Neural cell (in vitro differentiated cells): Measurements from ENCODE around the gene ZNF770. TPM values are rescaled to one million over a fixed set of nuclear protein-coding genes. Genes with fewer than 3 reads are reported as not detected.
A peak's percentile ranks its signal among the peaks of the same experiment; 100 is the strongest.
"Not testable (repeated sequence)": the region's sequence is repeated elsewhere in the genome, so short reads cannot be mapped to it uniquely, and the experiment has no call there.

Source experiments
- H2AFZ ChIP-seq: fragments of 200-600, 300-800 bp; sonication (generic), shearing (Covaris generic); 2 replicates; pipeline ENCODE4 v1.6.0; 2014; ENCODE audit warnings: low read depth, mild to moderate bottlenecking, antibody characterized with exemption, low read length, moderate library complexity
- H3F3A ChIP-seq: fragments of 200-600 bp; shearing (Covaris generic); 2 replicates; pipeline ENCODE4 v1.6.1; 2016; ENCODE audit warnings: mild to moderate bottlenecking, moderate library complexity, mixed read lengths, antibody characterized with exemption, low read length; ENCODE audit not compliant: insufficient read depth, poor library complexity, severe bottlenecking
- H3K27ac ChIP-seq: fragments of 200-600, 300-800 bp; sonication (generic), shearing (Covaris generic); 2 replicates; pipeline ENCODE4 v1.5.1; 2014; ENCODE audit warnings: mild to moderate bottlenecking, low read length, moderate library complexity
- H3K27me3 ChIP-seq: fragments of 300-800, 200-600 bp; sonication (generic), shearing (Covaris generic); 2 replicates; pipeline ENCODE4 v1.6.0; 2014; ENCODE audit warnings: mild to moderate bottlenecking, low read depth, low read length, moderate library complexity; ENCODE audit not compliant: insufficient read depth
- H3K36me3 ChIP-seq: fragments of 300-800, 200-600 bp; sonication (generic), shearing (Covaris generic); 2 replicates; pipeline ENCODE4 v1.5.1; 2014; ENCODE audit warnings: mild to moderate bottlenecking, antibody characterized with exemption, low read length, moderate library complexity; ENCODE audit not compliant: insufficient read depth
- H3K4me2 ChIP-seq: fragments of 300-800, 200-600 bp; sonication (generic), shearing (Covaris generic); 2 replicates; pipeline ENCODE4 v1.6.0; 2014; ENCODE audit warnings: mild to moderate bottlenecking, low read length
- H3K4me3 ChIP-seq: fragments of 300-800, 200-600 bp; sonication (generic), shearing (Covaris generic); 2 replicates; pipeline ENCODE4 v1.5.1; 2014; ENCODE audit warnings: mild to moderate bottlenecking, low read length, moderate library complexity
- H3K79me2 ChIP-seq: fragments of 200-600 bp; shearing (Covaris generic); replicated peaks from 2 replicates; pipeline ENCODE4 v1.6.0; 2014; ENCODE audit warnings: mild to moderate bottlenecking, low read length, moderate library complexity; ENCODE audit not compliant: insufficient read depth
- H3K9ac ChIP-seq: fragments of 300-800, 200-600 bp; sonication (generic), shearing (Covaris generic); 2 replicates; pipeline ENCODE4 v1.6.1; 2016; ENCODE audit warnings: mild to moderate bottlenecking, low read length, mixed read lengths
- H3K9me2 ChIP-seq: fragments of 200-600 bp; shearing (Covaris generic); 2 replicates; pipeline ENCODE4 v1.6.1; 2016; ENCODE audit warnings: mild to moderate bottlenecking, low read length, mixed read lengths; ENCODE audit not compliant: insufficient read depth
- H3K9me3 ChIP-seq: fragments of 200-600, 300-800 bp; sonication (generic), shearing (Covaris generic); 2 replicates; pipeline ENCODE4 v1.6.1; 2016; ENCODE audit warnings: mild to moderate bottlenecking, mixed run types, low read length, moderate library complexity, mixed read lengths
- H4K20me1 ChIP-seq: fragments of 200-600 bp; shearing (Covaris generic); 2 replicates; pipeline ENCODE4 v1.6.1; 2016; ENCODE audit warnings: mild to moderate bottlenecking, mixed run types; ENCODE audit not compliant: insufficient read depth
- CTCF ChIP-seq: fragments of 450-650 bp; IDR thresholded peaks from 2 replicates; pipeline ENCODE4 v1.5.1; 2014; ENCODE audit warnings: antibody characterized with exemption, mild to moderate bottlenecking, moderate library complexity; ENCODE audit not compliant: poor library complexity, severe bottlenecking
- EP300 ChIP-seq: fragments of 450-650 bp; conservative IDR thresholded peaks from 2 replicates; pipeline ENCODE4 v1.6.1; 2014; ENCODE audit warnings: antibody characterized with exemption, mild to moderate bottlenecking, moderate library complexity; ENCODE audit not compliant: poor library complexity, severe bottlenecking
- EZH2 ChIP-seq: fragments of 200-600, 300-800 bp; shearing (Covaris generic), sonication (generic); IDR thresholded peaks from 2 replicates; pipeline ENCODE4 v1.6.1; 2014; ENCODE audit warnings: antibody characterized with exemption, low read length, borderline replicate concordance, mild to moderate bottlenecking; ENCODE audit not compliant: insufficient read depth, poor library complexity, severe bottlenecking
- POLR2AphosphoS5 ChIP-seq: IDR thresholded peaks from 2 replicates; pipeline ENCODE4 v1.6.1; 2012
- RAD21 ChIP-seq: fragments of 450-650 bp; conservative IDR thresholded peaks from 2 replicates; pipeline ENCODE4 v1.6.1; 2014; ENCODE audit warnings: antibody characterized with exemption, mild to moderate bottlenecking, moderate library complexity
- SMC3 ChIP-seq: fragments of 450-650 bp; conservative IDR thresholded peaks from 2 replicates; pipeline ENCODE4 v1.6.1; 2014; ENCODE audit warnings: antibody characterized with exemption, mild to moderate bottlenecking, moderate library complexity; ENCODE audit not compliant: poor library complexity
- TAF1 ChIP-seq: IDR thresholded peaks from 2 replicates; pipeline ENCODE4 v1.6.1; 2012; ENCODE audit warnings: low read depth
- polyA plus RNA-seq: library from polyadenylated mRNA; depleted of rRNA; stranded (reverse); fragments of >200 nt; gene quantifications from 2 replicates; pipeline ENCODE4 v1.2.3, GENCODE V29; 2014
- TF ChIP-seq, protein P1 (sequence below): IDR thresholded peaks from 2 replicates; pipeline ENCODE4 v1.6.1; 2012; ENCODE audit warnings: borderline replicate concordance

Gene ZNF770
- polyA plus RNA-seq, 1 donor from 2014 or later = 18.9 TPM

- TF ChIP-seq POLR2AphosphoS5 (no peak), RAD21 (no peak), EZH2 (no peak), SMC3 (no peak), CTCF (no peak), EP300 (no peak), TAF1 (no peak)
- TF ChIP-seq, protein P1, sequence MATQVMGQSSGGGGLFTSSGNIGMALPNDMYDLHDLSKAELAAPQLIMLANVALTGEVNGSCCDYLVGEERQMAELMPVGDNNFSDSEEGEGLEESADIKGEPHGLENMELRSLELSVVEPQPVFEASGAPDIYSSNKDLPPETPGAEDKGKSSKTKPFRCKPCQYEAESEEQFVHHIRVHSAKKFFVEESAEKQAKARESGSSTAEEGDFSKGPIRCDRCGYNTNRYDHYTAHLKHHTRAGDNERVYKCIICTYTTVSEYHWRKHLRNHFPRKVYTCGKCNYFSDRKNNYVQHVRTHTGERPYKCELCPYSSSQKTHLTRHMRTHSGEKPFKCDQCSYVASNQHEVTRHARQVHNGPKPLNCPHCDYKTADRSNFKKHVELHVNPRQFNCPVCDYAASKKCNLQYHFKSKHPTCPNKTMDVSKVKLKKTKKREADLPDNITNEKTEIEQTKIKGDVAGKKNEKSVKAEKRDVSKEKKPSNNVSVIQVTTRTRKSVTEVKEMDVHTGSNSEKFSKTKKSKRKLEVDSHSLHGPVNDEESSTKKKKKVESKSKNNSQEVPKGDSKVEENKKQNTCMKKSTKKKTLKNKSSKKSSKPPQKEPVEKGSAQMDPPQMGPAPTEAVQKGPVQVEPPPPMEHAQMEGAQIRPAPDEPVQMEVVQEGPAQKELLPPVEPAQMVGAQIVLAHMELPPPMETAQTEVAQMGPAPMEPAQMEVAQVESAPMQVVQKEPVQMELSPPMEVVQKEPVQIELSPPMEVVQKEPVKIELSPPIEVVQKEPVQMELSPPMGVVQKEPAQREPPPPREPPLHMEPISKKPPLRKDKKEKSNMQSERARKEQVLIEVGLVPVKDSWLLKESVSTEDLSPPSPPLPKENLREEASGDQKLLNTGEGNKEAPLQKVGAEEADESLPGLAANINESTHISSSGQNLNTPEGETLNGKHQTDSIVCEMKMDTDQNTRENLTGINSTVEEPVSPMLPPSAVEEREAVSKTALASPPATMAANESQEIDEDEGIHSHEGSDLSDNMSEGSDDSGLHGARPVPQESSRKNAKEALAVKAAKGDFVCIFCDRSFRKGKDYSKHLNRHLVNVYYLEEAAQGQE = no peak
- H3K27ac ChIP-seq = no peak overlapping the region
Observed at GRCh38 chr15:34973512-34973911, 14.6 kb downstream of the ZNF770 start.

GRCh38 chr15:34970098-34970643 lies 17.9 kb downstream of the ZNF770 start:
- not testable (repeated sequence) for H3F3A ChIP-seq, H3K27ac ChIP-seq, H3K27me3 ChIP-seq, H3K36me3 ChIP-seq, H3K9me3 ChIP-seq, H3K9ac ChIP-seq, H2AFZ ChIP-seq, H4K20me1 ChIP-seq, H3K4me2 ChIP-seq, H3K9me2 ChIP-seq
- Histone ChIP-seq H3K79me2 (peaks cover 38% of the 10 kb centered on the region), H3K4me3 (peak overlapping the region; percentile 92)

More at GRCh38 chr15:34973512-34973911, 14.6 kb downstream of the ZNF770 start:
- no peak overlapping the region for H3K9ac ChIP-seq
- H3K4me2 ChIP-seq = no peak overlapping the region
- H4K20me1 ChIP-seq = no peaks in the 10 kb centered on the region
- H2AFZ ChIP-seq = no peak overlapping the region
- no peaks in the 10 kb centered on the region for H3K9me3 ChIP-seq
- H3K4me3 ChIP-seq = no peak overlapping the region
- H3F3A ChIP-seq = no peaks in the 10 kb centered on the region
- H3K79me2 ChIP-seq = peaks cover 14% of the 10 kb centered on the region
- no peaks in the 10 kb centered on the region for H3K9me2 ChIP-seq
- H3K27me3 ChIP-seq = no peaks in the 10 kb centered on the region
- no peaks in the 10 kb centered on the region for H3K36me3 ChIP-seq
